ENCODE results near the gene FHOD1. TPM values are rescaled to one million over a fixed set of nuclear protein-coding genes. Genes with fewer than 3 reads are reported as not detected.

Gene FHOD1
- total and polyA plus RNA-seq, 10 of the 15 experiments (the other 5 are each of a cell fraction or from before 2014, with no cell fraction given), result 8.9 to 65.7 (median 18.1) TPM

- Histone ChIP-seq H3K4me3 (no peak overlapping the region), H3K36me3 (ENCODE audit: control insufficient read depth in 2 of 2, insufficient read depth in 2 of 2, low read length in 1 of 2) (peaks cover 0 to 11% of the 10 kb centered on the region in 2 experiments; a peak in 3 of 4 replicates), H3K4me1 (ENCODE audit: control insufficient read depth, insufficient read depth, low read length) (no peaks in the 10 kb centered on the region), H3K27ac (ENCODE audit: control insufficient read depth, insufficient read depth) (no peak overlapping the region), H4K20me1 (ENCODE audit: control insufficient read depth, insufficient read depth) (no peaks in the 10 kb centered on the region), H3K27me3 (replicated peaks in 1 of 2; ENCODE audit: control insufficient read depth in 2 of 2, insufficient read depth in 2 of 2, low read length in 1 of 2) (no peaks in the 10 kb centered on the region), H3K4me2 (ENCODE audit: control insufficient read depth, insufficient read depth) (no peak overlapping the region), H2AFZ (ENCODE audit: control insufficient read depth, low read depth, low read length) (no peak overlapping the region), H3K79me2 (ENCODE audit: control insufficient read depth, insufficient read depth, low read length) (no peaks in the 10 kb centered on the region), H3K9me3 (replicated peaks; ENCODE audit: control insufficient read depth, insufficient read depth, low read length) (no peaks in the 10 kb centered on the region), H3K9ac (ENCODE audit: control insufficient read depth, insufficient read depth, low read length) (no peak overlapping the region)
- ChIA-PET CTCF (no interaction called here), SMC1A (ENCODE audit: uncharacterized antibody, unreplicated experiment) (no interaction called here), POLR2A (no interaction called here), RAD21 (ENCODE audit: unreplicated experiment) (interaction anchor here (1.0 kb wide), 1 partner anchor 71 kb away, joined by 3 read pairs; no protein-coding TSS in a partner anchor)
- FAIRE-seq (no peak), ATAC-seq (no peak), DNase-seq (ENCODE audit: low read depth, low spot score) (no peak)
- in situ Hi-C loops (cut with MboI), result no loop called here
- BruUV-seq (replicated peaks), result no TSS peak
- intact Hi-C loops (cut with micrococcal nuclease; ENCODE audit: unreplicated experiment), result no loop called here
- TF ChIP-seq POLR2A (IDR thresholded peaks at IDR 0.05; ENCODE audit: low read depth, low read length), result peak; percentile 61
- no peak for TF ChIP-seq CREM (IDR thresholded peaks at IDR 0.05; ENCODE audit: low read depth)
- no peak for TF ChIP-seq NBN (IDR thresholded peaks at IDR 0.05)
- TF ChIP-seq HSF1 (IDR thresholded peaks at IDR 0.05; ENCODE audit: low read depth, low read length), result no peak
- no peak for TF ChIP-seq SMAD1 (IDR thresholded peaks at IDR 0.05; ENCODE audit: low read depth, partially characterized antibody)
- no peak for TF ChIP-seq EGR1 (IDR thresholded peaks at IDR 0.05; ENCODE audit: borderline replicate concordance in 1 of 2, low read depth in 2 of 2, low read length in 2 of 2)
- no peak for TF ChIP-seq ZNF24 (IDR thresholded peaks at IDR 0.05)
- 79% methylated on average over 21 of the region's 21 CpGs for WGBS (ENCODE audit: insufficient coverage, insufficient replicate concordance, low lambda C conversion rate, missing lambda C conversion rate)
Observed at GRCh38 chr16:67207249-67208091, 39.8 kb downstream of the FHOD1 start.

Data from GM12878 (cell line).